ENCODE measurements around the gene KCNIP2. TPM values are rescaled to one million over a fixed set of nuclear protein-coding genes. Genes with fewer than 3 reads are reported as not detected.

KCNIP2 gene
- total and polyA plus RNA-seq, 4 donors = 0.18 to 2.0 (median 0.72) TPM

GRCh38 chr10:101840102-101840684 lies 3.4 kb downstream of the KCNIP2 start:
- H3K4me3 ChIP-seq (ENCODE audit: low read depth in 1 of 3, low read length in 3 of 3) = peak overlapping the region in 1 of 3 donors; percentile 48
- peaks cover 11 to 28% (median 15%) of the 10 kb centered on the region in 4 donors for H3K4me1 ChIP-seq (ENCODE audit: control insufficient read depth in 4 of 4, insufficient read depth in 4 of 4, low read length in 3 of 4)
- H3K9me3 ChIP-seq (ENCODE audit: control insufficient read depth in 4 of 4, low read length in 3 of 4) = no peaks in the 10 kb centered on the region

GRCh38 chr10:101839416-101840063 lies 4.1 kb downstream of the KCNIP2 start:
- no peak for TF ChIP-seq NR2F2 (IDR thresholded peaks at IDR 0.05)
- no peak for TF ChIP-seq SP1 (IDR thresholded peaks at IDR 0.05)
- no peak for TF ChIP-seq FOXA2 (IDR thresholded peaks at IDR 0.05)
- TF ChIP-seq EGR1 (IDR thresholded peaks at IDR 0.05; ENCODE audit: low read depth in 2 of 2) = peak; percentile 86 to 93
- Histone ChIP-seq H3K27me3 (ENCODE audit: control insufficient read depth in 4 of 4, insufficient read depth in 4 of 4, low read length in 3 of 4) (no peaks in the 10 kb centered on the region), H3K27ac (ENCODE audit: low read depth in 1 of 2, low read length in 2 of 2) (no peak overlapping the region), H3K4me1 (ENCODE audit: control insufficient read depth in 4 of 4, insufficient read depth in 4 of 4, low read length in 3 of 4) (peaks cover 11 to 28% (median 15%) of the 10 kb centered on the region in 4 donors), H3K36me3 (ENCODE audit: control insufficient read depth in 4 of 4, insufficient read depth in 3 of 4, low read depth in 1 of 4, low read length in 3 of 4) (no peaks in the 10 kb centered on the region), H3K4me3 (ENCODE audit: low read depth in 1 of 3, low read length in 3 of 3) (peak overlapping the region in 2 of 3 donors; percentile 48 to 49), H3K9ac (ENCODE audit: low read depth in 1 of 2, low read length in 2 of 2) (no peak overlapping the region), H3K9me3 (ENCODE audit: control insufficient read depth in 4 of 4, low read length in 3 of 4) (no peaks in the 10 kb centered on the region)
- peak; percentile 74 for DNase-seq (ENCODE audit: low spot score)
- WGBS = 16% methylated on average over 36 of the region's 36 CpGs

More at GRCh38 chr10:101840102-101840684, 3.4 kb downstream of the KCNIP2 start:
- H3K36me3 ChIP-seq (ENCODE audit: control insufficient read depth in 4 of 4, insufficient read depth in 3 of 4, low read depth in 1 of 4, low read length in 3 of 4) = no peaks in the 10 kb centered on the region
- H3K27me3 ChIP-seq (ENCODE audit: control insufficient read depth in 4 of 4, insufficient read depth in 4 of 4, low read length in 3 of 4) = no peaks in the 10 kb centered on the region
- TF ChIP-seq FOXA1 (IDR thresholded peaks at IDR 0.05) (no peak), ZBTB33 (IDR thresholded peaks at IDR 0.05) (no peak), JUND (IDR thresholded peaks at IDR 0.05) (no peak), REST (IDR thresholded peaks at IDR 0.05) (no peak)
- TF ChIP-seq, protein P1, sequence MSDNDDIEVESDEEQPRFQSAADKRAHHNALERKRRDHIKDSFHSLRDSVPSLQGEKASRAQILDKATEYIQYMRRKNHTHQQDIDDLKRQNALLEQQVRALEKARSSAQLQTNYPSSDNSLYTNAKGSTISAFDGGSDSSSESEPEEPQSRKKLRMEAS (IDR thresholded peaks at IDR 0.05) = no peak
- no peak overlapping the region for H3K9ac ChIP-seq (ENCODE audit: low read depth in 1 of 2, low read length in 2 of 2)
- no peak overlapping the region for H3K27ac ChIP-seq (ENCODE audit: low read depth in 1 of 2, low read length in 2 of 2)
- 3% methylated on average over 19 of the region's 19 CpGs for WGBS
- no peak for DNase-seq (ENCODE audit: low spot score)

DNA sequence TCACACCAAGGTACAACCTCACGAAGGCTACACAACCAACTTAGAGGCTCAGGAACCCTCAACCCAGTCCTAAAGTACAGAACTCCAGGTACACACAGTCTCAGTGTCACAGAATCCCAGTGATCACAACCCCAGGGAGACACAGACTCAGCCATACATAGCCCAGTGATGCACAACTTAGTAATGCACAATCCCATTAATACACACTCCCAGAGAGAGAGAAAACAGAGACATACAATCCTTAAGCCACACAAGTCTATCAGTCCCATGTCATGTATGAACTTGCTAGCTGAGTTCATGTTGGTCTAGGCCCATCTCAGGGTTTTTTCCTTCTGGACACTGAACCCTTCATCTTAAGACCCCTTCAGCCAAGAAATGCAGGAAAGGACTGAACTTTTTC lies 4.6 kb downstream of the KCNIP2 start:
- H3K27ac ChIP-seq (ENCODE audit: low read depth in 1 of 2, low read length in 2 of 2) = no peak overlapping the region
- no peaks in the 10 kb centered on the region for H3K36me3 ChIP-seq (ENCODE audit: control insufficient read depth in 4 of 4, insufficient read depth in 3 of 4, low read depth in 1 of 4, low read length in 3 of 4)
- H3K4me1 ChIP-seq (ENCODE audit: control insufficient read depth in 4 of 4, insufficient read depth in 4 of 4, low read length in 3 of 4) = peaks cover 10 to 25% (median 14%) of the 10 kb centered on the region in 4 donors
- no peak overlapping the region for H3K4me3 ChIP-seq (ENCODE audit: low read depth in 1 of 3, low read length in 3 of 3)
- no peak overlapping the region for H3K9ac ChIP-seq (ENCODE audit: low read depth in 1 of 2, low read length in 2 of 2)
- H3K9me3 ChIP-seq (ENCODE audit: control insufficient read depth in 4 of 4, low read length in 3 of 4) = no peaks in the 10 kb centered on the region
- DNase-seq (ENCODE audit: low spot score) = no peak
- no peaks in the 10 kb centered on the region for H3K27me3 ChIP-seq (ENCODE audit: control insufficient read depth in 4 of 4, insufficient read depth in 4 of 4, low read length in 3 of 4)
- WGBS = 100% methylated on average over 1 of the region's 1 CpG
- TF ChIP-seq ZBTB33 (IDR thresholded peaks at IDR 0.05) = no peak
- TF ChIP-seq CTCF (IDR thresholded peaks at IDR 0.05; ENCODE audit: low read depth, low read length, missing input control) = no peak
- no peak for TF ChIP-seq FOXA2 (IDR thresholded peaks at IDR 0.05)
- TF ChIP-seq ATF3 (IDR thresholded peaks at IDR 0.05) = no peak
- TF ChIP-seq EGR1 (IDR thresholded peaks at IDR 0.05; ENCODE audit: low read depth in 2 of 2) = no peak
- TF ChIP-seq SP1 (IDR thresholded peaks at IDR 0.05) = no peak
- TF ChIP-seq YY1 (IDR thresholded peaks at IDR 0.05) = no peak
- TF ChIP-seq, protein P1 (IDR thresholded peaks at IDR 0.05) = no peak
- no peak for TF ChIP-seq RXRA (IDR thresholded peaks at IDR 0.05)
- TF ChIP-seq HNF4A (conservative IDR thresholded peaks at IDR 0.05) = no peak
- TF ChIP-seq FOXA1 (IDR thresholded peaks at IDR 0.05) = no peak
- no peak for TF ChIP-seq HNF4G (IDR thresholded peaks at IDR 0.05)
- no peak for TF ChIP-seq NR2F2 (IDR thresholded peaks at IDR 0.05)

Data from liver (tissue), 9 donors.